Upper lobe of left lung (tissue), 6 donors: ENCODE results near the gene AGBL4. TPM values are rescaled to one million over a fixed set of nuclear protein-coding genes. Genes with fewer than 3 reads are reported as not detected.

Experiments
- ATAC-seq, 2 donors: fragments of 200-7000 bp; cut with Tn5 transposase; one replicate each; pipeline ENCODE4 v1.9.1; 2022; ENCODE audit warnings: mild to moderate bottlenecking in 2 of 2, moderate library complexity in 2 of 2; ENCODE audit not compliant: low FRiP score in 2 of 2
- DNase-seq, 2 donors: peaks; one replicate each; pipeline ENCODE4 v3.0.0-alpha.2; 2019 to 2020
- H3K27ac ChIP-seq, 4 donors: fragments of 200-600 bp; sonication (generic); one replicate each; pipeline ENCODE4 v1.5.1; 2016 to 2019
- H3K27me3 ChIP-seq, 4 donors: fragments of 200-600 bp; sonication (generic); one replicate each; pipeline ENCODE4 v1.5.1; 2017 to 2019
- H3K36me3 ChIP-seq, 4 donors: fragments of 200-600 bp; sonication (generic); one replicate each; pipeline ENCODE4 v1.5.1; 2016 to 2019
- H3K4me1 ChIP-seq, 4 donors: fragments of 200-600 bp; sonication (generic); one replicate each; pipeline ENCODE4 v1.5.1; 2018 to 2019
- H3K4me3 ChIP-seq, 4 donors: fragments of 200-600 bp; sonication (generic); one replicate each; pipeline ENCODE4 v1.5.1; 2017 to 2019; ENCODE audit warnings: mild to moderate bottlenecking in 2 of 4, moderate library complexity in 1 of 4
- H3K9me3 ChIP-seq, 4 donors: fragments of 200-600 bp; sonication (generic); one replicate each; pipeline ENCODE4 v1.5.1; 2018 to 2019
- CTCF ChIP-seq, 6 experiments: fragments of 450-650 bp in 4 of 6; fragments of 200-600 bp in 2 of 6; sonication (generic) in 2 of 6; IDR thresholded peaks; one replicate each; pipeline ENCODE4 v1.5.1; 2016 to 2019; ENCODE audit warnings: antibody characterized with exemption in 6 of 6
- EP300 ChIP-seq, 4 donors: sonication (generic); formaldehyde crosslinking; IDR thresholded peaks; one replicate each; pipeline ENCODE4 v1.5.1; 2017; ENCODE audit warnings: antibody characterized with exemption in 4 of 4, control low read depth in 2 of 4
- POLR2A ChIP-seq, 4 donors: fragments of 450-650 bp; IDR thresholded peaks; one replicate each; pipeline ENCODE4 v1.5.1; 2016 to 2017; ENCODE audit warnings: antibody characterized with exemption in 4 of 4, mild to moderate bottlenecking in 2 of 4
- POLR2AphosphoS5 ChIP-seq, 2 donors: sonication (generic); formaldehyde crosslinking; IDR thresholded peaks; one replicate each; pipeline ENCODE4 v1.5.1; 2017; ENCODE audit warnings: antibody characterized with exemption in 2 of 2
- WGBS, 2 donors: methylation state at CpG; one replicate each; pipeline ENCODE4 v1.1.5; 2017 to 2018; 5-methylcytosine and 5-hydroxymethylcytosine counted together
- total RNA-seq, 6 donors: library from RNA; depleted of rRNA in 4 of 6; stranded (reverse); fragments of >200 nt in 4 of 6; gene quantifications; one replicate each; pipeline versions ENCODE4 v1.1.0 to v1.2.1, GENCODE V29; 2016 to 2021
- donor health status: DM: no; HTN: no; CAD: no; lungs with moderate emphysema.
- donor health status: DM: no; HTN: yes; CAD: no; lungs with severe emphysema.

The AGBL4 gene
- total RNA-seq, 6 donors from 2014 or later = 0.57 to 10.5 (median 1.5) TPM

- Histone ChIP-seq H3K4me3 (no peak overlapping the region), H3K36me3 (no peaks in the 10 kb centered on the region), H3K4me1 (no peaks in the 10 kb centered on the region), H3K9me3 (no peaks in the 10 kb centered on the region), H3K27ac (no peak overlapping the region), H3K27me3 (no peaks in the 10 kb centered on the region)
- no peak for ATAC-seq
- TF ChIP-seq CTCF (IDR thresholded peaks at IDR 0.05) (no peak), EP300 (IDR thresholded peaks at IDR 0.05) (no peak)
- no peak for DNase-seq
- WGBS, 2 donors = 86 to 87% methylated on average over 5 of the region's 5 CpGs
These were observed 1428.1 kb downstream of the AGBL4 start for GRCh38 chr1:48595613-48596012.

DNA sequence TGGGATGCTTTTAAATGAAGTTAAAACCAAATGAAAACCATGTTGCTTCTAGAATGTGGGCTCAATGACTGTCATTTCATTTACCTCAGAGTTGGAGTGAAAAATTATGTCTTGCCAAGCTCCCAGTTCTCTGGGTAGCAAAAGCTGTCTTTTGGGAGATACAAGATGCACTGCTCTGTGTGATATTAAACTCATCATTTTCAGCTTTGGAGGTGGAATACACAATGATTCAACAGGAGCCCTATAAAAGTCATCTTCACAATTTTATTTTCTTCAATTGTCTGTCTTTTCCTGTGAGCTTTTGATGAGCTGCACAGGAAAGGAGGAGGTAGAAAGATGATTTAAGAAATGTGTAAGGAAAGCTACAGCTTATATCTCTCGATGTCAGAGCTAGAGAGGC lies 1431.4 kb downstream of the AGBL4 start:
- TF ChIP-seq POLR2AphosphoS5 (IDR thresholded peaks at IDR 0.05) = no peak
- TF ChIP-seq POLR2A (IDR thresholded peaks at IDR 0.05) = no peak
- no peak for TF ChIP-seq EP300 (IDR thresholded peaks at IDR 0.05)
- no peak for TF ChIP-seq CTCF (IDR thresholded peaks at IDR 0.05)
- no peak overlapping the region for H3K27ac ChIP-seq
- DNase-seq = no peak
- WGBS, 2 donors = 60 to 76% methylated on average over 1 of the region's 1 CpG
- no peak overlapping the region for H3K4me3 ChIP-seq
- no peak for ATAC-seq
- no peaks in the 10 kb centered on the region for H3K4me1 ChIP-seq
- no peaks in the 10 kb centered on the region for H3K36me3 ChIP-seq
- no peaks in the 10 kb centered on the region for H3K9me3 ChIP-seq
- no peaks in the 10 kb centered on the region for H3K27me3 ChIP-seq

GRCh38 chr1:48591181-48591580 lies 1432.6 kb downstream of the AGBL4 start:
- WGBS, 2 donors = 83 to 91% methylated on average over 4 of the region's 4 CpGs
- no peak overlapping the region for H3K27ac ChIP-seq
- H3K4me3 ChIP-seq = no peak overlapping the region
- TF ChIP-seq EP300 (IDR thresholded peaks at IDR 0.05) = no peak
- TF ChIP-seq CTCF (IDR thresholded peaks at IDR 0.05) = no peak
- TF ChIP-seq POLR2A (IDR thresholded peaks at IDR 0.05) = no peak
- TF ChIP-seq POLR2AphosphoS5 (IDR thresholded peaks at IDR 0.05) = no peak
- H3K9me3 ChIP-seq = no peaks in the 10 kb centered on the region
- ATAC-seq (no peak), DNase-seq (no peak)
- no peaks in the 10 kb centered on the region for H3K36me3 ChIP-seq
- no peaks in the 10 kb centered on the region for H3K4me1 ChIP-seq
- H3K27me3 ChIP-seq = no peaks in the 10 kb centered on the region

GRCh38 chr1:48588061-48588460 lies 1435.7 kb downstream of the AGBL4 start:
- Histone ChIP-seq H3K27ac (no peak overlapping the region), H3K9me3 (no peaks in the 10 kb centered on the region), H3K36me3 (no peaks in the 10 kb centered on the region), H3K4me3 (no peak overlapping the region), H3K4me1 (no peaks in the 10 kb centered on the region), H3K27me3 (no peaks in the 10 kb centered on the region)
- DNase-seq (no peak), ATAC-seq (no peak)
- TF ChIP-seq CTCF (IDR thresholded peaks at IDR 0.05) = no peak
- no peak for TF ChIP-seq EP300 (IDR thresholded peaks at IDR 0.05)
- no peak for TF ChIP-seq POLR2AphosphoS5 (IDR thresholded peaks at IDR 0.05)

- TF ChIP-seq POLR2A (IDR thresholded peaks at IDR 0.05) (no peak), EP300 (IDR thresholded peaks at IDR 0.05) (no peak), POLR2AphosphoS5 (IDR thresholded peaks at IDR 0.05) (no peak), CTCF (IDR thresholded peaks at IDR 0.05) (no peak)
- H3K27me3 ChIP-seq = no peaks in the 10 kb centered on the region
- H3K36me3 ChIP-seq = no peaks in the 10 kb centered on the region
- no peak overlapping the region for H3K27ac ChIP-seq
- no peak overlapping the region for H3K4me3 ChIP-seq
- no peak for ATAC-seq
- DNase-seq = no peak
- 92 to 93% methylated on average over 3 of the region's 3 CpGs for WGBS, 2 donors
- H3K4me1 ChIP-seq = no peaks in the 10 kb centered on the region
- no peaks in the 10 kb centered on the region for H3K9me3 ChIP-seq
These were observed 1441.3 kb downstream of the AGBL4 start for GRCh38 chr1:48582408-48582807.
